HK-2 (cell line): ENCODE results near the gene CDKAL1.
"Not testable (repeated sequence)": the region's sequence is repeated elsewhere in the genome, so short reads cannot be mapped to it uniquely, and the experiment has no call there.

ENCODE experiments used
- DNase-seq: peaks from one replicate; pipeline ENCODE4 v3.0.0-alpha.2; 2018; ENCODE audit not compliant: unreplicated experiment

Gene CDKAL1

GRCh38 chr6:21073318-21073839 is 539.1 kb downstream of the CDKAL1 start:
- no peak for DNase-seq

- DNase-seq: no peak
These were observed 540.2 kb downstream of the CDKAL1 start for GRCh38 chr6:21074484-21074883.

DNA sequence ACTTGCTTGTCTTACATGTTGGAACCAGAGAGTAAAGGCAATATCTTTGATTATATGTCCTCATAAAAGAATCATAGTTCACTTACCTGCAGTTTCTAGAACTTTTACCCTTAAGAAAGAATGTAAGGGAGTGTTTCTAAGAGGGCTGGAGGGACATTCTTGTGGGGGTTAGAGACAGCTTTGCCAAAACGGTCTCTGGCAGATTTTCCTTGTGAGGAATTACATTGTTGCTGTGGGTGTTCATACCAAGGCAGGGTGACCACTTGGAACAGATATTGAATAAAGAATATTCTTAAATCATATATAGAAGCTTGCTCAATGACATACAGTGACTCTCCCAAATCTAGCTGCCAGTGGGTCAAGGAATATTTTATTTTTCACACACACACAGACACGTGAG is 541.7 kb downstream of the CDKAL1 start:
- no peak for DNase-seq

DNA sequence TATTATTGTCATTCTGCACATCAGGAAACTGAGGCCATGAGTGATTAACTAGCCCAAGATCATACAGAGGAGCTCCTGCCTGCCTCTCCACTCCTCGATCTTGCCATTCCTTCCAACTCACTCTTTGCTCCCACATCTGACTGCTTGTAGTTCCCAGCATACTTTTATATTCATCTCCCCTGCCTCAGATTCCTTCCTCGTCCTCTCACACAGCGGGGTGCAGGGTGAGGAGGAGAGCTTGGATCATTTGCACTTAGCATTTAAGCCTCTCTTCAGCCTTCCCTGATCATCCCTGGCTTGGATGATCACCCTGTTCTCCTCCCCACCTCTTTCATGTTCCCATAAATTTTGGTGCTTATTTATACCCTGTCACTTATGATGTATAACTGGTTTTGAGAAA is 544.2 kb downstream of the CDKAL1 start:
- DNase-seq: no peak

- no peak for DNase-seq
These were observed 545.3 kb downstream of the CDKAL1 start for GRCh38 chr6:21079468-21080048.

- no peak for DNase-seq
These were observed 546.0 kb downstream of the CDKAL1 start for GRCh38 chr6:21080221-21080620.

- no peak for DNase-seq
These were observed 547.8 kb downstream of the CDKAL1 start for GRCh38 chr6:21082091-21082490.

- no peak for DNase-seq
These were observed 549.5 kb downstream of the CDKAL1 start for GRCh38 chr6:21083708-21084107.

DNA sequence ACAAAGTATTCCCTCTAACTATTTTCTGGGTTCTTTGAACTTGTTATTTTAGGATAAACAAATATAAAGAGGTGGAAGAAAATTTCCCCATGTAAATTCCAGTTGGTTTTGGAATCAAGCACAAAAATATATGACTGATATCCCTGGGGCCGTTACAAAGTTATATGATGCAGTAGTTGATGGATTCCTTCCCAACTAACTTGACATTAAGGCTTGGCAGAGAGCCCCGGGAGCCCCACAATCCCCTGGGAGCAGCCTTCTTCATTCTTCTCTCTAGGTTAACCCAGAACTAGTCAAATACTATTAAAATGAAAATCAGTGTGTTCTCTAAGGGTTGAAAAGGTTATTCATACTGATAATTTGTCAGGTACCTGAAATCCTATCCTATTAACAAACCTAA is 550.4 kb downstream of the CDKAL1 start:
- no peak for DNase-seq

- no peak for DNase-seq
These were observed 551.0 kb downstream of the CDKAL1 start for GRCh38 chr6:21085211-21085610.

- no peak for DNase-seq
These were observed 551.4 kb downstream of the CDKAL1 start for GRCh38 chr6:21085643-21086042.

DNA sequence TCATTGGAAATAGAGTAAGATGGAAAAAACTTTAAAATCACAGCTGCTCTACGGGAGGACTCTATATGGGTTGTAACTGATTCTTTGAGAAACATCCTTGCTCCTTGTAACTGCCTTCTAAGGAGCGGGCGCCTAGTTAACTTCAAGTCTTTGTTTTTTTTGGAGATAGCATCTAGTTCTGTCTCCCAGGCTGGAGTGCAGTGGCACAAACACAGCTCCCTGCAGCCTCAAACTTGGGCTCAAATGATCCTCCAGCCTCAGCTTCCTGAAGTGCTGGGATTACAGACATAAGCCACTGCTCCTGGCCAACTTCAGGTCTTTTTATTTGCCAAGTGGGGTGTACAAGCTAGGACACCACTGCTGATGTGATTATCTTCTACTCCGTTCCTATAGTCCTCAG is 552.9 kb downstream of the CDKAL1 start:
- no peak for DNase-seq

- DNase-seq: no peak
These were observed 557.2 kb downstream of the CDKAL1 start for GRCh38 chr6:21091411-21091810.

- not testable (repeated sequence) for DNase-seq
These were observed 558.0 kb downstream of the CDKAL1 start for GRCh38 chr6:21092231-21092772.

DNA sequence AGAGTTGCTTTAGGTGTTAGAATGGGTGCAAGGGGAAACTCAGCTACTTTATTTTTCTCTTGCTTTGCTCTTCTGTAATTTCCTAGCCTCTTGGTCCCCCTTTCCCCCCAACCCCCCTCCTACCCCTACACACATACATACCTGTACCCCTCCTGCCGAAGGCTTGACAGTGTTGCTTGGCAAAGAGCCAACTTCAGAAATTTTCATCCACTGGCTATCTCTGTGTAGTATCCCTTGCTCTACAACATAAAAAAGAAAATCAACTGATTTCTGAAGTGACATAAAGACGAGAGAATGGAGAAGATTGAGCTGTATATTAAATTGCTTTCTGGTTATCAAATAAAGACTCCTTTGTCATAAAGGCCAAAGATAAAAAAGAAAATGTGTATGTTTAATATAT is 561.2 kb downstream of the CDKAL1 start:
- no peak for DNase-seq

DNA sequence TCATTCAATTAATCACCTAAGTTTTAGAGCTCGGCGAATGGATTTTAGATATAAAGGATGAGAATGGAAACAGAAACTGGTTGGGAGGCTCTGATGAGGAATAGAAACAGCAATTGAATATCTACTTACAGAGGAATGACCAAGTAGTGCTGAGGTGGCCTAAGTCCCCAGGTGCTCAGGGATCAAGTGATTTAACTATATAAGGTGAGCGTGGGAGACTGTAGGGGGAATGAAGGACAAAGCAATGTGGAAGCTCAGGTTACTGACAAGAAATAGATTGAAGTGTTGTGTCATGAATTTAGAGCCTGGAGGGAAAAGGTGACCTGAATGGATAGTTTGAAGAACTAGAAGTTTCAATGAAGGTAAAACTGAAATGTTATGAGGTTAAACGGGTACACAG is 563.9 kb downstream of the CDKAL1 start:
- no peak for DNase-seq

DNA sequence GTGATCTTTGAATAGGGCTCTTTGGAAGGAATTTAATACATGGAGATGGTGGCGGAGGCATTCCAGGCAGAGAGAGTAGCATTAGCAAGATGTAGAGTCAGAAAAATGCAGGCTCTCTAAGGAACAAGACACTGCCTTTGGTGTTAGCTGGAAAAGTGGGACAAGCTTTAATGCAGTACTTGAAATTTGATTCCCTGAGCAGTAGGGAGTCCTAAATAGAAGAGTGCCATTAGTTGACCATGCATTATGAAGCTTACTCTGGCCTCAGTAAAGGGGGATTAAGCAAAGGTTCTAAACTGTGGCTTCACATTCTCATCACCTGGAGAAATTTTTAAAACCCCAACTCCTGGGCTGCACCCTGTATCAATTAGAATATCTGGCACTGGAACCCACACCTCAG is 564.5 kb downstream of the CDKAL1 start:
- DNase-seq: no peak

- no peak for DNase-seq
These were observed 565.4 kb downstream of the CDKAL1 start for GRCh38 chr6:21099338-21100314.

DNA sequence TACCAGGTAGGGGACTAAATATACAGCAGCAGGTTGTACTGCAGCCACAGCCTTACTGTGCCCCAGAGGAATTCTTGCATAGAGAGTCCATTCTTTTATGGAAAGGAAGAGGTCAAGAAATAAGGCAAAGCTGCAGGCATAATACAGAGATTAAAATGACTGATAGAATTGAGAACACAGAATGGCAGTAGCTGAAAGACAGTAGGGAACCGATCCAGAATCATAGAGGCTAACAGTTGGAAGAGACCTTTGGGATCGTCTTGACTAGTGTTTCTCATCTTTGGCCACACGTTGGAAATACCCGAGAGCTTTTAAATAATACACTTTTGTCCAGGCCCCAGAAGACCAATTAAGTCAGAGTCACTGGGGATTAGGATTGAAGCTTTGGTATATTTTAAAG is 566.7 kb downstream of the CDKAL1 start:
- DNase-seq: no peak

- DNase-seq: no peak
These were observed 567.4 kb downstream of the CDKAL1 start for GRCh38 chr6:21101694-21102093.

GRCh38 chr6:21102201-21102600 is 567.9 kb downstream of the CDKAL1 start:
- DNase-seq: no peak

GRCh38 chr6:21102624-21103023 is 568.4 kb downstream of the CDKAL1 start:
- no peak for DNase-seq
